ENCODE results near the gene ZNF844.

ZNF844 gene

DNA sequence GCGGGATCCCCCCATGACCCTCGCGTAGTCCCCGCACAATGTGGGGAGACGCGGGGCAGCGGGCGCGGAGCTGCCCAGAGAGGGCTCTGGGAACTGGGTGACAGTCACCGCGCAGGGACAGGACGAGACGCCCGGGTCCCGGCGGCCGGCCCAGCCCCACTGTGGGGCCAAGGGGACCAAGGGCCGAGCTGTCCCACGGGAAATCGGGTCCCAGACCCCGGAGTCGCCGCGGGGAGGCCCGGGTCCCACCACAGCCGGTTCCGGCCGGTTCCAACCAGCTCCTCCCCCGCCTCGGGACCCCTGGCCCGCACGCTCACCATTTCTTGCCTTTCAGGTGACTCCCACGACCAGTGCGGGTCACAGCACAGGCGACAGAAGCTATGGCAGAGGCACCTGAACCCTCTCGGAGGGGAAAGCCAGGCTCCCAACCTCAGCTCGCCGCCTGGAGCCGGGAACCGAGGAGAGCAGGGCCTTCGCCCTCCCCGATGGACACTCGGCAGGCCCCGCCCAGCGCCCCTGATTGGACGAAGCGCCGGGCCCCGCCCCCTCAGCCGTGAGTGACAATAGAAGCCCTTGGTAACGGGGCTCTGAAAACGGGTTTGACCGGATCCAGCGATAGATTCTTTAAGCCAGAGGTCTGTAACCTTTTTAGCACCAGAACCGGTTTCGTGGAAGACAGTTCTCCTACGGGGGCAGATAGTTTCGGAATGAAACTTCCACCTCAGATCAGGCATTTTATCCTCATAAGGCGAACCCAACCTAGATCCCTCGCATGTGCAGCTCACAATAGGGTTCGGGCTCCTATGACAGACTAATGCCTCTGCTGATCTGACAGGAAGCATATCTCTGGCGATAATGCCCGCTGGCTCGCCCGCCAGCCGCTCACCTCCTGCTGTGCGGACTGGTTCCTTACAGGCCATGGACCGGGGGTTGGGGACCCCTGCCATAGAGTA lies 29.0 kb upstream of the ZNF844 start, which contains the start of gene ZNF433:
Gene ZNF433 (minus strand): TSS at position 460 of the 953 bp plus-strand sequence. CDS start 140 bp downstream, at position 320.
- TF ChIP-seq POLR2AphosphoS5 (IDR thresholded peaks at IDR 0.05; ENCODE audit: low read depth, low read length): peak; percentile 76
- TF ChIP-seq, protein P1, sequence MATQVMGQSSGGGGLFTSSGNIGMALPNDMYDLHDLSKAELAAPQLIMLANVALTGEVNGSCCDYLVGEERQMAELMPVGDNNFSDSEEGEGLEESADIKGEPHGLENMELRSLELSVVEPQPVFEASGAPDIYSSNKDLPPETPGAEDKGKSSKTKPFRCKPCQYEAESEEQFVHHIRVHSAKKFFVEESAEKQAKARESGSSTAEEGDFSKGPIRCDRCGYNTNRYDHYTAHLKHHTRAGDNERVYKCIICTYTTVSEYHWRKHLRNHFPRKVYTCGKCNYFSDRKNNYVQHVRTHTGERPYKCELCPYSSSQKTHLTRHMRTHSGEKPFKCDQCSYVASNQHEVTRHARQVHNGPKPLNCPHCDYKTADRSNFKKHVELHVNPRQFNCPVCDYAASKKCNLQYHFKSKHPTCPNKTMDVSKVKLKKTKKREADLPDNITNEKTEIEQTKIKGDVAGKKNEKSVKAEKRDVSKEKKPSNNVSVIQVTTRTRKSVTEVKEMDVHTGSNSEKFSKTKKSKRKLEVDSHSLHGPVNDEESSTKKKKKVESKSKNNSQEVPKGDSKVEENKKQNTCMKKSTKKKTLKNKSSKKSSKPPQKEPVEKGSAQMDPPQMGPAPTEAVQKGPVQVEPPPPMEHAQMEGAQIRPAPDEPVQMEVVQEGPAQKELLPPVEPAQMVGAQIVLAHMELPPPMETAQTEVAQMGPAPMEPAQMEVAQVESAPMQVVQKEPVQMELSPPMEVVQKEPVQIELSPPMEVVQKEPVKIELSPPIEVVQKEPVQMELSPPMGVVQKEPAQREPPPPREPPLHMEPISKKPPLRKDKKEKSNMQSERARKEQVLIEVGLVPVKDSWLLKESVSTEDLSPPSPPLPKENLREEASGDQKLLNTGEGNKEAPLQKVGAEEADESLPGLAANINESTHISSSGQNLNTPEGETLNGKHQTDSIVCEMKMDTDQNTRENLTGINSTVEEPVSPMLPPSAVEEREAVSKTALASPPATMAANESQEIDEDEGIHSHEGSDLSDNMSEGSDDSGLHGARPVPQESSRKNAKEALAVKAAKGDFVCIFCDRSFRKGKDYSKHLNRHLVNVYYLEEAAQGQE (IDR thresholded peaks at IDR 0.05; ENCODE audit: insufficient read depth in 1 of 2, low read depth in 2 of 2, low read length in 2 of 2): no peak

DNA sequence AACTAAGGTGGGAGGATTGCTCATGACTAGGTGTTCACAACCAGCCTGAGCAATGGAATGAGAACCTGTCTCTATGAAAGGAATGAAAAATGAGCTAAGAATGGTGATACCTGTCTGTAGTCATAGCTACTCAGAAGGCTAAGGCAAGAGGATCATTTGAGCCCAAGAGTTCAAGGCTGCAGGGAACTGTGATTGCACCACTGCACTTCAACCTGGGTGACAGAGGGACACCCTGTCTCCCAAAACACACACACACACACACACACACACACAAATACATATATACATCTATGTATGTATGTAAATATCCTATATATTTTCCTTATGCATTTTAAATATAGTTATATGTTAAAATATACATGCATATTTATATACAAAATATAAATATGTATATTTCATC lies 21.6 kb upstream of the ZNF844 start:
- no peak for TF ChIP-seq SIN3A (IDR thresholded peaks at IDR 0.05; ENCODE audit: borderline replicate concordance, insufficient read depth, low read length)
- no peak for TF ChIP-seq POLR2AphosphoS5 (IDR thresholded peaks at IDR 0.05; ENCODE audit: low read depth, low read length)
- no peak for TF ChIP-seq FOXP2 (optimal IDR thresholded peaks at IDR 0.05; ENCODE audit: borderline replicate concordance, extremely low read depth, extremely low read length, insufficient read depth)
- TF ChIP-seq, protein P1 (IDR thresholded peaks at IDR 0.05; ENCODE audit: insufficient read depth in 1 of 2, low read depth in 2 of 2, low read length in 2 of 2): no peak

DNA sequence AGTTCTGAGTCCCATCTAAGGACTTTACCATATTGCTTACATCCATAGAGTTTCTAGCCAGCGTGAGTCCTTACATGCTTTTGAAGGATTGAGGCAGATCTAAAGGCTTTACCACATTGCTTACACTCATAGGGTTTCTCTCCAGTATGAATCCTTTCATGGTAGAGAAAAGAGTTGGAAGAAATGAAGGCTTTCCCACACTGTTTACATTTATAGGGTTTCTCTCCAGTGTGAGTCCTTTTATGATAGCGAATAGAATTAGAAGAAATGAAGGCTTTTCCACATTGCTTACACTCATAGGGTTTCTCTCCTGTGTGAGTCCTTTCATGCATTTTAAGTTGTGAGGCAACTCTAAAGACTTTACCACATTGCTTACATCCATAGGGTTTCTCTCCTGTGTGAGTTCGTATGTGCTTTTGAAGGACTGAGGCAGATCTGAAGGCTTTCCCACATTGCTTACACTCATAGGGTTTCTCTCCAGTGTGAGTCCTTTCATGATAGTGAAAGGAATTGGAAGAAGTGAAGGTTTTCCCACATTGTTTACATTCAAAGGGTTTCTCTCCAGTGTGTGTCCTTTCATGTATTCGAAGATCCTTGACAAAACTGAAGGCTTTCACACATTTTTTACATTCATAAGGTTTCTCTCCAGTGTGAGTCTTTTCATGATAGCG lies 20.6 kb upstream of the ZNF844 start:
- TF ChIP-seq SIN3A (IDR thresholded peaks at IDR 0.05; ENCODE audit: borderline replicate concordance, insufficient read depth, low read length) (no peak), POLR2AphosphoS5 (IDR thresholded peaks at IDR 0.05; ENCODE audit: low read depth, low read length) (no peak), FOXP2 (optimal IDR thresholded peaks at IDR 0.05; ENCODE audit: borderline replicate concordance, extremely low read depth, extremely low read length, insufficient read depth) (no peak)

DNA sequence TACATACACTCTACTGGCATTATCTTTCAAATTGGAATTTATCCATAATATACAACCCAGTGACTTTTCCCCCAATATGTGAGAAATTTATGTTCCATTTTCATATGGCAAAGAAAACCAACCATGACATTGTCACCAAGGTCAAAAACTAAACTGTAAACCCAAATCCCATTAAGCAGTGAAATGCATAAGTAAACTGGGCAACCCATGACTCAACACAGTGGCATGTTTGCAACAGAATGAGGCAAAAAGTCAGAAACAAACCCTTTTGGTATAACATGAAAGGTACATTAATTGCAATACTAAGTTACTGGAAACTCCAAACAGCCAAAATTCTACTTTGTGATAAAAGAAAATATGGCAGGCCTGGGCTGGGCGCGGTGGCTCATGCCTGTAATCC lies 16.7 kb upstream of the ZNF844 start:
- TF ChIP-seq TAF1 (IDR thresholded peaks at IDR 0.05; ENCODE audit: borderline replicate concordance, insufficient read depth, low read length): no peak
- no peak for TF ChIP-seq POLR2AphosphoS5 (IDR thresholded peaks at IDR 0.05; ENCODE audit: low read depth, low read length)
- TF ChIP-seq FOXP2 (optimal IDR thresholded peaks at IDR 0.05; ENCODE audit: borderline replicate concordance, extremely low read depth, extremely low read length, insufficient read depth): no peak
- no peak for TF ChIP-seq SIN3A (IDR thresholded peaks at IDR 0.05; ENCODE audit: borderline replicate concordance, insufficient read depth, low read length)
- TF ChIP-seq, protein P1 (IDR thresholded peaks at IDR 0.05; ENCODE audit: insufficient read depth in 1 of 2, low read depth in 2 of 2, low read length in 2 of 2): no peak

DNA sequence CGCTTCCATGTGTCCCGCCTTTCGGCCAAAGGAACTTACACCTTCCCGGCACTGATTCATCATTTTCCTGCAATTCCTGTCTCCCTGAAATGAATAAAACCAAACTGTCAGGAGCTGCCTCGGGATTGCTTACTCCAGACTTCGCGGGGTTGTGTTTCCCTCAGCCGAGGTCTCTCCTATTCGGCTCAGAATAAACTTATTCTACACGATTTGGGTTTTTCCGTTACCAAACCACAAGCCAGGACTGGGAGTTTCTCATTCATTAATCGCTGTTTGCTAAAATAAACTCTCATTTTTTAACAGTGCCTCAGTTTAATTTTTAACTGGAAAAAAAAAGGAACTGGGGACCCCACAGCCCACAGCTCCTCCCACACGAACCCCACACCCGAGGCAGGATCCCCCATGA lies 12.4 kb upstream of the ZNF844 start:
- TF ChIP-seq SIN3A (IDR thresholded peaks at IDR 0.05; ENCODE audit: borderline replicate concordance, insufficient read depth, low read length): no peak
- TF ChIP-seq FOXP2 (optimal IDR thresholded peaks at IDR 0.05; ENCODE audit: borderline replicate concordance, extremely low read depth, extremely low read length, insufficient read depth): no peak
- TF ChIP-seq TAF1 (IDR thresholded peaks at IDR 0.05; ENCODE audit: borderline replicate concordance, insufficient read depth, low read length): no peak
- no peak for TF ChIP-seq POLR2AphosphoS5 (IDR thresholded peaks at IDR 0.05; ENCODE audit: low read depth, low read length)
- TF ChIP-seq, protein P1 (IDR thresholded peaks at IDR 0.05; ENCODE audit: insufficient read depth in 1 of 2, low read depth in 2 of 2, low read length in 2 of 2): no peak
